ENCODE results near the gene AMOTL1.
"Not testable (repeated sequence)": the region's sequence is repeated elsewhere in the genome, so short reads cannot be mapped to it uniquely, and the experiment has no call there.

Gene AMOTL1

GRCh38 chr11:94769880-94770279, 1.7 kb downstream of the AMOTL1 start:
- DNase-seq (ENCODE audit: low spot score): no peak

DNA sequence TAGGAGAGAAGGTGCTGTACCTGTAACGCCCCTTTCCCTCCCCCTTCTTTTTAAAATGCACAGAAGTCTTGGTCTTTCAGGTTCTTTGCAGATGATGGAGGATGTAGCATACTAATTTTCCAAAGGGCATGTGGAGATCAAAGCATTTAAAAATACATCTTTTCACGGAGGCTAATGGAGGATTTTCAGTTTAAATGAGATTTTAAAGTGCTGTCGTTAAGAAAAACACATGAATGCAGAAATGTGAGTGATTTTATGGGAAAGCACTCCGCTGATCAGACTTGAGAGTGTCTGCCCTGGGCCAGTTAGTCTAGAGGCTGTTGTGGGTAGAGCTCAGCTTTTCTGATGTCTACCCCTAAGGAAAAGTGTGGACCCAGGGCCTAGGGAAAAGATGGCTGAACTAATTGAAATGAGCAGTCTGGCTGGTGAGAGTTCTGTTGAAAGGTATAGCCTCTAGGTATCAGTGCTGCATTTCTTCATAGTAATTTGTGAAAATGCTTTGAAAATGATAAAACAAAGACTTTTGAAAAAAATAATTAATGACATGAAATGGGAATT, 2.5 kb downstream of the AMOTL1 start:
- DNase-seq (ENCODE audit: low spot score): no peak

DNA sequence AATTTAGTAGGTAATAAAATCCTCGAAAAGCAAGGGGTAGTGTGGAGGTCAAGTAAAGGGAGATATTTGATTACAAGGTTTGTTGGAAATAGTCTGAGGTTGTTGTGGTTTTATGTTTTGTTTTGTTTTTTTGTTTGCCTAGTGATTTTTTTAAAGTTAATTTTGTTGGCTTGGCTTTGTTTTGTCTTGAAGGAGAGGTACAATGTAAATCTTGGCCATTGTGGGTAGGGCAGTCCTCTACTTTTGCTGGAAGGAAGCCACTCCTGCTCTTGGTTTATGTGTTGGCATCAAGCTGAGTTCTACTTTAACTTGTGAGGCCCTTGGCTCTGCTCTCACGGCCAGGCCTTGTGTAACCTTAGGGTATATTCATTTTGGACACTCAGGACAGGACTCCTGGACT, 3.2 kb downstream of the AMOTL1 start:
- no peak for DNase-seq (ENCODE audit: low spot score)

- no peak for DNase-seq (ENCODE audit: low spot score)
Observed at GRCh38 chr11:94771951-94772350, 3.8 kb downstream of the AMOTL1 start.

DNA sequence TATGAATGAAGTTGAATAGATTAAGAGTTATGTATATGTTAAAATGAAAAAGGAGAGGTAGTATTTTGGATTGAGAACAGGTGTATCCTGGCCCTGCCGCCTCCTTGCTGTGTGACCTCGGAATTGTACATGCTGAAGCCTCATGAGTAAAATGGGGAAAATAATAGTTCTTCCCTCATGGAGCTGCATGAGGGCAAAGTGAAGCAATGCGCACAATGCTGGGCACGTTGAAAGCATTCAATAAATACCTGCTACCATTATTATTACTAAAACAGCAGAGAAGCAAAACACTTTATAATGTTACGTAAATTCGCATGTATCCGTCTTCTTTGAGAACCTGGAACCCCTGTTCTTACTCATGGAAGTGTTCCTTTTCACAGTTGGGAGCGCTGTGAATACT, 5.7 kb downstream of the AMOTL1 start:
- DNase-seq (ENCODE audit: low spot score): no peak

DNA sequence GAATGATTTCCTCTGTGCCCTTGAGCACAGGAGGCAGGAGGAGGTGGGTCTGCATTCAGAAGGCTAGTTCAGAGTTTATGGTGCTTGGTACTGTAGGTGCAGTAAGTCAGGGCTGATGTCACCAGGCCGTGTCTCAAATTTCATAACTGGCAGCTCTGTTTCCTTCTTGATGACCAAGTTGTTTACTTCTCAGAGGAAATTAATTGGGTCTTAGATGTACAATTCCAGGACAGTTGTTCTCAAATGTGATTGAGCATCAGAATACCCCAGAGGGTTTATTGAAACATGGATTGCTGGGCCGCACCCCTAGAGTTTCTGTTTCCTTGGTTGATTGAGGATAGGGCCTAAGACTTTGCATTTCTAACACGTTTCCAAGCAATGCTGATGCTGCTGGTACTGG, 6.2 kb downstream of the AMOTL1 start:
- DNase-seq (ENCODE audit: low spot score): no peak

GRCh38 chr11:94775567-94776327, 7.6 kb downstream of the AMOTL1 start:
- no peak for DNase-seq (ENCODE audit: low spot score)

GRCh38 chr11:94776351-94777321, 8.5 kb downstream of the AMOTL1 start:
- no peak for DNase-seq (ENCODE audit: low spot score)

DNA sequence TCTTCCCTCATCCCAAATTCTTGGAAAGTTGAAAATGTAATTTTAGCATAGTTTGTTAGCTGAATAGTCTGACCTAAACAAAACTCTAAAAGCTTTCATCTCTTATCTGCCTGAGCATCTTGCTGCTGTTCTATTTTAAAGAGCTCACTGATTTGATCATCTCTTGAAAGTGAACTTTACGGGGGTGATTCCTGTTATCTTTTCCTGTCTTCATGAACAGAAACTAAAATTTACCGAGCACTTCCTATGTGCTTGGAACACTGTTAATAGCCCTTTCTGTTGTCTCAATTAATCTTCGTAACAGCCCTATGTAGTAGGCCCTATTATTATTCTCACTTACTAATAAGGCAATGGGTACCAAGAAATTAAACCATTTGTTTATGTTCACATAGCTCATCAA, 12.3 kb downstream of the AMOTL1 start:
- DNase-seq (ENCODE audit: low spot score): no peak

DNA sequence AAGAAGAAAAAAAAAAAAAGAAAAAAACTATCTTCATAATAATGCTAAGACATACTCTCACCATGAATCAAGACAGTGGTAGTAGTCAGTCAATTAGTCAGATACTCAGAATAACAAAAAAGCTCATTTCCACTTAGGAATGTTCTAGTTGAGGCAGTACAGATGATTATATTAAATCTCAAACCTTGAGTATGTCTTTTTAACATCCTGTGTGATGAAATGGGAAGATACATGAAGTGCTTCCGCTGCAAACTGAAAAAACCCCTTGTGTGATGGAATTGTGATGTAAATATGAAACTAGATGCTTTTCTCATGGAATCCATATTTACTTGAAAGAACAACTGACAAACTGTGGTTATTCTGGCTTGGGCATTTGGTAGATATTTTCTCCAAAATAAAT, 13.7 kb downstream of the AMOTL1 start:
- DNase-seq (ENCODE audit: low spot score): no peak

GRCh38 chr11:94782446-94782845, 14.3 kb downstream of the AMOTL1 start:
- DNase-seq (ENCODE audit: low spot score): no peak

- no peak for DNase-seq (ENCODE audit: low spot score)
Observed at GRCh38 chr11:94784884-94785283, 16.7 kb downstream of the AMOTL1 start.

- no peak for DNase-seq (ENCODE audit: low spot score)
Observed at GRCh38 chr11:94785509-94785908, 17.4 kb downstream of the AMOTL1 start.

GRCh38 chr11:94786264-94787126, 18.3 kb downstream of the AMOTL1 start:
- peak; percentile 20 for DNase-seq (ENCODE audit: low spot score)

DNA sequence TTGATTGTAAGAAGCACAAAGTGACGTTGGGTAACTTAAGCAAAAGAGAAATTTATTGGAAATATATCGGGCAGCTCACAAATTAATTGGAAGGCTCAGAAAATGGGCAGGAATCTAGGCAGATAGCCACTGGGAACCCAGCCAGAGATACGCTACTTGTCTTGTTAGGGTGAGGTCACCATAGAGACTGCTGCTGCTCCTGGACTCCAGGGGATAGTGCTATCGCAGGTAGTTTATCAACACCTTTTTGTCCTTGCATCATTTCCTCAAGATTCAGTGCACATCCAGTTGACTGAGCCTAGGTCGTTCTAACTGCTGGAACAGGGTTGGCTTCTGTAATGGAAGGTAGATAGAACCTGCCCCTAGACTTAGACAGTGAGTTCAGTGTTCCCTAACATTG, 19.6 kb downstream of the AMOTL1 start:
- DNase-seq (ENCODE audit: low spot score): no peak

DNA sequence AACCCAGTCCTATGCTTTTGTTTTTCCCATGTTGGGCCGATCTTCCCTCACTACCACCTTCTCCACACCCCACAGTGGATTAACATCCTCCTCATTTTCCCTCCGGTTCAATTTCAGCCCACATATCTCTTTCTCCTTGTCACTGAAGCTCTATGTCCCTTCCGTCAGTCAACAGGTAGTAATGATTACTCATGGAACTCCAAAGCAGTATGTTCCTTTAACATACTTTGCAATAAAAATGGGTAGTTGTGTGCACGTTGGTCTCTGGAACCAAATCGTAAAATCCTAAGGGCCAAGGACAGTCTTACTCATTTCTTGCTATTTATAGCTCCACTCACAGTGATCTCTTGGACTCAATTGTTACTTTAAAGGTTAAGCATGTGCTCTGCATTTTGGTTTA, 20.2 kb downstream of the AMOTL1 start:
- DNase-seq (ENCODE audit: low spot score): no peak

DNA sequence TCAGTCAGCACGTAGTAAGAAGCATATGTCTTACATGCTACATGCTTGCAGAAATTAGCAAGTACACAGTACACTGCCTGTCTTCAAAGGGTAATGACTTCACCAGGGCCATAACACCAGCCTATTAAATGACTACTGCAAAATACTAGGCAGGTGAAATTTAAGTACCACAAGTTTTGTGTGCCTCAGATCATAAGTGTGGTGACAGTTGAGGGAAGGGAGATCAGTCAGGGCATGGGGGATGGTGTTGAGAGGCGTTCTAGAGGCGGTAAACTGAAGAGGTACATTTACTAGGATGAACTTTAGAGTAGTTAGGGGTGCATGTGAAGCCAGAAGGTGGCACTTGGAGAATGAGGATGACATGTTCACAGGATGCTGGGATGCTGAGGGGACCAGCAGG, 22.0 kb downstream of the AMOTL1 start:
- no peak for DNase-seq (ENCODE audit: low spot score)

DNA sequence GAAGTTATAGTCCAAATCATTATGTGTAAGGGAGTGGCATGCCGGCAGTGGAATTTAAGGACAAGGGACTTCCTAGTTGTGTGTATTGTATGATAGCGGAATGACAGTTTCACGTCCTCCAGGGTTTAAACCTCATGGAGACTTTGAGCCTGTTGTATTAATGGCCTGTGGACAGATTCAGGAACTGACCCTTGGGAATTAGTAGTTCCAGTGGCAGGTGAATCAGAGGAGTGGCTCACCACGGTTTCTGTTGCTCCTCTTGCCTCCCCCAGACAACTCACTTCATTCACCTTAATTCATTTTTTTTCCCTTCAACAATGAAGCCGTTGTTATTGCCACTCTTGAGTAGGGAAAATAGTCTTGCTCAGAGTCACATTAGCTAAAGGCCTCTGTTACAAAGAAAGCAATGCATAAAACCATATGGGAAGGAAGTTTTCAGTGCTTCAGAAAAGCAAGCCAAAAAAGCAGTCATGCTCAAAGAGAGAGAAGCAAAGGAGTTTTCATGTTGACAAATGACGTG, 22.6 kb downstream of the AMOTL1 start:
- DNase-seq (ENCODE audit: low spot score): no peak

- no peak for DNase-seq (ENCODE audit: low spot score)
Observed at GRCh38 chr11:94791216-94791889, 23.2 kb downstream of the AMOTL1 start.

DNA sequence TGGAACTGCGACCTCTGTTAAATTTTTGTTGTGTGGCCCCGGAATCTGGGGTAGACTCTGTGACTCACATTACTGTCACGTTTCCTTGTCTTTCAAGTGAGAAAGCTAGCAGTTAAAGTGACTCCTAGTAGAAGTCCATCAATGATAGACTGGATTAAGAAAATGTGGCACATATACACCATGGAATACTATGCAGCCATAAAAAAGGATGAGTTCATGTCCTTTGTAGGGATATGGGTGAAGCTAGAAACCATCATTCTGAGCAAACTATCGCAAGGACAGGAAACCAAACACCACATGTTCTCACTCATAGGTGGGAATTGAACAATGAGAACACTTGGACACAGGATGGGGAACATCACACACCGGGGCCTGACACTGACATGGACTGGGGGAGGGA, 23.8 kb downstream of the AMOTL1 start:
- DNase-seq (ENCODE audit: low spot score): not testable (repeated sequence)

- DNase-seq (ENCODE audit: low spot score): no peak
Observed at GRCh38 chr11:94792451-94792850, 24.3 kb downstream of the AMOTL1 start.

Data from CD4-positive, alpha-beta T cell treated with Interleukin-2 at 100 ng/mL for 4 hours (primary cell).